ENCODE results near the gene CEBPG. TPM values are rescaled to one million over a fixed set of nuclear protein-coding genes. Genes with fewer than 3 reads are reported as not detected.

The CEBPG gene
- polyA plus RNA-seq, 5 donors = 17.6 to 25.0 (median 19.3) TPM

DNA sequence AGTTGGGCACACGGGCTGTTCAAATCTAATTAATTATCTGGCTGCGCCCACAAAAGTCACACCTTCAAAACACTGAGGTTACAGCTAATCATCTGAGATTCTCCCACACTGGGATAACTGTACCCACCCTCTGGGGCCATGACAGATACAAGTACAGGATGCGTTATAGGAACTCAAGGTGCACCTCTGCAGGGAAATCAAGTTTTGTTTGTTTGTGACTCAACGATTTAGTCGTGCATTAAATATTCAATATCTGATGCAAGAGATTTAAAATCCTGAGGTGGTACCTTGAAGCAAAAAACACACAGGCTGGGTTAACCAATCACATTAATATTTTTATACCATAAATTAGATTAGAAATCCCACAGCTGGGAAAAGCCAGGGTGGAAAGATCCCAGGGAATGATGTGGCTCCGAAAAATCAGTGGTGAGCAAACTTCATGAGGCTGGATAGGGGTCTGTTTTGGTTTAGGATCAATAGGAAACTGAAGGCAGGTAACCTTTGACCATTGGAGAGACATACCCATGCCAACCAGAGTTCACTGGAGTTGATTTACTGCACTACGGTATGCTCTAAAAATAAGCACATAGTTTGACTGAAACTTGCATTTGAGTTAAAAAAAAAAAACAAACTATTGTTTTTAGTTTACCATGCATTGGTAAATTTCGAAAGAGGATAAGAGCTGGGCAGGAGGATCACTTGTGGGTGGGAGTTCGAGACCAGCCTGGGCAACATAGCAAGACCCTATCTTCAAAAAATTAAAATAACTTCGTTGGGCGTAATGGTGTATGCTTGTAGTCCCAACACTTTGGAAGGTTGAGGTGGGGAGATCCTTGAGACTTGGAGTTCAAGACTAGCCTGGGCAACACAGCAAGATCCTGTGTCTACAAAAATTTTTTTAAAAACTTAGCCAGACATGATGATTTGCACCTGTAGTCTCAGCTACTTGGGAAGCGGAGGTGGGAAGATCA lies 23.9 kb upstream of the CEBPG start:
- DNase-seq = no peak

DNA sequence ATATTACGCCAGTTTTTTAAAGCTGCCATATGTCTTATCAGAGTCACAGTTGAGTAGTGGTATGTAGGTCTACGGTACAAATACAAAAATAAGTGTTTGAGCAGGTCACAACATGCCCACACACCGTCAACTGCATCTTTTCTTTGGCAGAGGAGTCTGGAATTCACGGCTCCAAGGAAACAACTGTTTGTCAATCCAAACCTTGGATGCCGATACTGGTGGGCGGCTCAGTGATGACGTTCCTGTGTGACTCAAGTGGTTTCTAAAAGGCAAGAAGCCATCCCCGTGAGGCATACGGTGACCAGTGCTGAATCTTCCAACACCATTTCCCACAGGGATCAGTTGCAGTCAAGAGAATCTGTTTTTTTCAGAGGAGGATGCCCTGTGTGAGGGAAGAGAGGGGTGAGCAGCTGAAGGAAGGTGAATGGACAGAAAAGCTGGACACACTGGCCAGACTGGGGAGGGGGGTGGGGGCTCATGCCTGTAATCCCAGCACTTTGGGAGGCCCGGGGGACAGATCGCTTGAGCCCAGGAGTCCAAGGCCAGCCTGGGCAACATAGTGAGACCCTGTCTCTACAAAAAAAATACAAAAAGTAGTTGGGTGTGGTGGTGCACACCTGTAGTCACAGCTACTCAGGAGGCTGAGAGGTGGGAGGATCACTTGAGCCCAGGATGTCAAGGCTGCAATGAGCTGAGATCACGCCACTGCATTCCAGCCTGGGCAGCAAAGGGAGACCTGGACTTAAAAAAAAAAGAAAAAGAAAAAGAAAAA lies 22.8 kb upstream of the CEBPG start:
- no peak for DNase-seq

DNA sequence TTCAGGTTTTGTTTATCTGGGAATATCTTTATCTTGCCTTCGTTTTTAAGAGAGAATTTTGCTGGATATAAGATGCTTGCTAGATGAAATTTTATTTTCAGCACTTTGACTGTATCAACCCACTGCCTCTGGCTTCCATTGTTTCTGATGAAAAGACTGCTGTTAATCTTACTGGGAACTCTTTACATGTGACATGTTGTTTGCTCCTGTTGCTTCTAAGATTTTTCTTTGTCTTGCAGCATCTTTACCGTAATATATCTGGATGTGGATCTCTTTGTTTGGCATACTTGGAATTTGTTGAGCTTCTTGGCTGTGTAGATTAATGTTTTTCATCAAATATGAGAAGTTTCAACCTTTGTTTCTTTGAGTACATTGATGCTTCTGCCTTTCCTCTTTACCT lies 18.0 kb upstream of the CEBPG start:
- DNase-seq = no peak

DNA sequence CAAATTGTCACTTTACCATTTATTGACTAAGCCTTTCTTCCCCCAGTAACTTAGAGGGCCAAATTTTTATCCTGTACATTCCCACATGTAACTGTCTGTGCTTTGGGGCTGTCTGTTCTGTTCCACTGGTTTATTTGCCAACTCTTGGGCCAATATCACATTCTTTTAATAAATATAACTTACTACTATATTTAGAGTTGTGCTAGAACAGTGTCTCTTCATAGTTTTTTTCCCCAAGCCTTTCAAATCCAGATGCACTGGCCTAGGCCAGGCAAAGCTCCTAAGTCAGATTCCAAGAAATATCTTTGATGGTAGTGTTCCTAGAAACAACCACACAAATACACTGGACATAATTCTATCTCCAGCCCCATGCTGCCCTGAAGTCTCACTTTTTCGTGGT lies 16.0 kb upstream of the CEBPG start:
- DNase-seq = no peak

DNA sequence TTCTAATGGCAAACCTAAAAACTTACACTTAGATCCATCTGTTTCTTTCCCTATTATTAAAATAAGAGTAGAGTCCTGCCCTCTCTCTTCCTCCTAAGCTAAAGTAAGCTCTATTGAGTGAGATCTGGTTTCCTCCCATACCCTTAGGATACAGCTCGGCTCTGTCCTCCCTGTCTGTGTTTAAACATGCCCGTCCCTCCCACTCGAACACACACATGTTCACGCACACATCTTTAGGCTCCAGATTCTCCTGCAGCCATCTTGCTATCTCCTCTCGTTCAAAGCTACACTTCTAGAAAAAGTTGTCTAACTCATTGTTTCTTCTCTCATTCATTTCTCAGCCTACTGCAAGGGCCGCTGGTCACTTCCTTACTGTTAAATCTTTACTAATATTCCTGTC lies 15.1 kb upstream of the CEBPG start:
- no peak for DNase-seq

DNA sequence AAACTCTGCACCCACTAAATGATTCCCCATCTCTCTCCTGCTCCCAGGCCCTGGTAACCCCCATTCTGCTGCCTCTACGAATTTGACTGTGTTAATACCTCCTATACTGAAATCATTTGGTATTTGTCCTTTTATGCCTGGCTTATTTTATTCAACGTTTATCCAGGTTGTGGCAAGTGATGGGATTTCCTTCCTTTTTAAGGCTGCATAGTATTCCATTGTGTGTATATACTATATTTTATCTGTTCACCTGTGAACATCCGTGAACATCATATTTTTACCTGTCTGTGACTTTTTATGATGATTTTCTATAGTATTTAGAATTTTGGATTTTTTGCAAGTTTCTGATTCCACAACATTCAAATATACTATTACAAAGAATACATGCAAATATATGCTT lies 13.9 kb upstream of the CEBPG start:
- DNase-seq = no peak

DNA sequence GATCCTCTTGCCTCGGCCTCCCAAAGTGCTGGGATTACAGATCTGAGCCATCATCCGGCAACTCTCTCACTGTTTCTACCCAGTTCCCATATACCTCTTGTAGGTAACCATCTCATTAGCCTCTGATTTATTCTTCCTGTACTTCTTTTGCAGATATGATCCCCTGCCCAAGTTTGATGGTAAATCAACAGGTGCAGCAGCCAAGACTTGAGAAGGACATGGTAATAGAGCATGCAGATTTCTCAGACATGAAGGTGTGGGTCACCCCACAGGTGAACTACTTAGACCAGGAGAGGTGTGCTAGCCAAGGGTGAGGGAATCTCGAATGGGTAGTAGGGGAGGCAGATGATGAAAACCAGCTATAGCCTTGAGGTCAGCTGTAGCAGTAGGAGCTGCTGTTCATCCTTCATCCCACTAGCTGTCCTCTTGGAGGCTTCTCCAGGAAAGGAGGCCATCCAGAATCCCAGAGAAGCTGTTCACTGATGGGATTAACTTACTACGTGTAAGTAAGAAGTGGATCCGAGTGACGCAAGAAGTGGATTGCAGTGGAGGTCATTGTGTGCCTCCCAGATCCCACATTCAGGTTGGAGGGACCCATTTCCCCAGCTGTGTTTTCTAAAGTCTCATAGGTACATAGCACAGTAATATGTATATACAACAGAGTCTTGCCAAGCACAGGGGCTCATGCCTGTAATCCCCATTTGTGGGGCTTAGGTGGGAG lies 10.8 kb upstream of the CEBPG start:
- no peak for DNase-seq

DNA sequence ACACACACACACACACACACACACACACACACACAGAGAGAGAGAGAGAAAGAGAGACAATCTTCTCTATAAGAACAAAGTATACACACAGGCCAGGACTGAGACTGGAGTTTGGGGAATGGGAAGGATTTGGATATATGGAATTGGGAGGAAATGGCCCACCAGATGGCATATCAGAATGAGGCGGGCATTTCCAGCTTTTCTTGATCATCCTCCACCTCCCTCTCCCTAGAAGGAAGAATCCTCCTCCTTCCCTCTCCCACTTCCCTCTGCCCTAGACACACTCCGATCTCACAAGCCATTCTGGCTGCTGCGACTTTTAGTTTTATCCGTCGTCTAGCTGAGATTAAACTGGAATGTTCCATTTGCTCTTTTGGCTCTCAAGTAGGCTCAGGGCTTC lies 10.0 kb upstream of the CEBPG start:
- DNase-seq = no peak

DNA sequence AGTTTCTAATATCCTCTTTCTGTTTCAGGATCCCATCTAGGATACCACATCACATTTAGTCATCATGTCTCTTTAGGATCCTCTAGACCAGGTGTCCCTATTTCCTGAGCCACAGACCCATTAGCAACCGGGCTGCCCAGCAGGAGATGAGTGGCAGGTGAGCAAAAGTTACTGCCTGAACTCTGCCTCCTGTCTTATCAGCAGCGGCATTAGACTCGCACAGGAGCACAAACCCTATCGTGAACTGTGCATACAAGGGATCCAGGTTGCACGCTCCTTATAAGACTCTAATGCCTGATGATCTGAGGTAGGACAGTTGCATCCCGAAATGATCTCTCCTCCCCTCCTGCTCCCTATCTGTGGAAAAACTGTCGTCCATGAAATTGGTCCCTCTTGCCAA lies 7.8 kb upstream of the CEBPG start:
- no peak for DNase-seq

DNA sequence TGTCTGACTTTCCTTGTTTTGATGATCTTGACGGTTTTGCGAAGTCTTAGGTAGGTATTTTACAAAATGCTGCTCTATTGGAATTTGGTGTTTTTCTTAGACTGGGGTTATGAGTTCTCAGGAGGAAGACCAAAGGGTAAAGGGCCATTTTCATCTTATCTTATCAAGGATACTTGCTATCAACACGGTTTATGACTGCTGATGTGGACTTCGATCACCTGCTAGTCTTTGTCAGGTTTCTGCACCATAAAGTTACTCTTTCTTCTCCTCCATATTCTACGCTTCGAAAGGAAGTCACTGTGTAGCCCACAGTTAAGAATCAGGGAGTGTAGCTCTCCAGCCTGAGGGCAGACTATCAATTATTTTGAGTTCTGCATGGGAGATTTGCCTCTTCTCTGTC lies 7.4 kb upstream of the CEBPG start:
- no peak for DNase-seq

DNA sequence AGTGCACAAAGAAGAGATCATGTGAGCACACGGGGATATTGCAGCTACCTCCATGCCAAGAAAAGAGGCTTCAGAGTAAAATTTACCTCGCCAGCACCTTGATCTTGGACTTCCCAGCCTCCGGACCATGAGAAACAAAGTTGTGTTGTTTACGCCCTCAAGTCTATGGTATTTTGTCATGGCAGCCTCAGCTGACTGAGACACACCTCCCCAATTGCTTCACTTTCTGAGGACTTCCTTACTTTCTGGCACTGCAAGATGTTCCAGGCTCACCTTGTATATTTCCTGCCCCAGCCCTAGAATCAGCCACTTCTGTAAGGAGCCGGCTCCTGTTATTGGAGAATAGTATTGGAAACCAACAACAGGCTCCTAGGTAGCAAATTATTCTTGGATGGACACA lies 6.6 kb upstream of the CEBPG start:
- DNase-seq = no peak

DNA sequence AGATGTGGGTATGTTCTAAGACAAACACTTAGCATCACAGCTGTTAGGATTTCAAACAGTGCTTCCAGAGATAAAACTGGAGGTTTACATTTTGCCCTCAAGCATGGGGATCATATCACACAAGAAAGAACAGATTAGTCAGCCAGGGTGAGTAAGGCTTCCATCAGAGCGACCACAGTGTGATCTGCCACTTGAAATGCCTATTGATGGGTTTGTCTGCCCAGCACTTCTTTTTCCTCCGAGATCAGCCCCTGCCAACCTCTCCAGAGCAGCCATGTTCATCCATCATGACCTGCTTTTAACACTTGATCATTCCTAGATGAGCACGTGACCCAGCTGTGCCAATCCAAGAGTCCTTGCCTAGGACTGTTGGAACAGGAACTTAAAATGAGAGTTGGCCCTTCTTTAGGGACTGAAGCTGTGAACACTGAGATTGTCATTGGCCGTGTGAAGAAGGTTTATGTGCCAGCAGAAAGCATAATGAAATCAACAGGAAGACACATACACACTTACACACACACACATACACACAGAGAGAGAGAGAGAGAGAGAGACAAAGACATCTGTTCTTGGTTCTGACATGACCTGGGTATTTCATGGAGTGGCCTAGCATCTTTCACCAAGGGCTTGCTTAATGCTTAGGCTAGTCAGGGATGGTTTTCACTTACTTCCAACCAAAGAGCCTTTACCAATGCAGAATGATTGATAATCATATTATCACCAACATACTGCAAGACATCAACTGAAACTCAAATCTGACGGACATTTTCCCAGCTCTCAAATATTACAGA lies 5.2 kb upstream of the CEBPG start:
- no peak for DNase-seq

DNA sequence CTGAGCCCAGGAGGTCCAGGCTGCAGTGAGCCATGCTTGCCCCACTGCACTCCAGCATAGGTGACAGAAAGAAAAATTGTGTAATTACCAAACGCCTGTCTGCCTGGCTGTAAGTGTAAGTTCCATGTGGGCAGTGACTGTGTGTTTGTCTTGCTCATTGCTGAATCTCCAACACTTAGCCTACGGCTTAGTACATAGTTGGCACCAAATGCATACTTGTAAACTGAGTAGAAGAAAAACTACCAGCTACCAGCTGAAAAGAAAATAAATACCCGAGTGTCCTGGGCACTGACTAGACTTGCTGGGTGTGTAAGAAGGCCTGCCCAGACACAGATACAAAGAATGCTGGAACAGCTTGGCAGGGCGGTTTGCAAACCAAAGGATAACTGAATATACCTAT lies 2.7 kb upstream of the CEBPG start:
- DNase-seq = no peak

DNA sequence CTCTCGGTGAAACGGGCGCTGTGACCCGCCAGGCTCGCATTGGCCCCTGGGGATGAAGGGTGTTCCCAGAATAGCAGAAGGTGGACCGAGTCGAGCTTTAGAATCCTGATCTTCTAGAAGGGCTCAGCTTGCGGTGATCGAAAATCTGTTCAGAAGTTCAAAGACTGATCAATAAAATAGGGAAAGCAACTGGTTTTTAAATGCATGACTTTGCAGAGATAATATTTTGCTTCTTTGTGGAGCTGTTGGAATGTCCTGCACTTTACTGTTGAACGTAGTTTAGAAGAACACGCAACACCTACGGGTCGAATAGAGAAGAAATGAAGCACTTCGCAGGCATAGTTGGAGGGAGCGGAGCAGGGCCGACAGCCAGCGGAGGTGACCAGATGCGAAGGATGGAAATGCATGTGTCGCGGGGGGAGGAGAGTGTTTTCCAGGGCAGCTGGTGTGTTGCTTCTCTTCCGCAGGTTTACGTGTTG lies 766 bp downstream of the CEBPG start:
- DNase-seq = no peak

DNA sequence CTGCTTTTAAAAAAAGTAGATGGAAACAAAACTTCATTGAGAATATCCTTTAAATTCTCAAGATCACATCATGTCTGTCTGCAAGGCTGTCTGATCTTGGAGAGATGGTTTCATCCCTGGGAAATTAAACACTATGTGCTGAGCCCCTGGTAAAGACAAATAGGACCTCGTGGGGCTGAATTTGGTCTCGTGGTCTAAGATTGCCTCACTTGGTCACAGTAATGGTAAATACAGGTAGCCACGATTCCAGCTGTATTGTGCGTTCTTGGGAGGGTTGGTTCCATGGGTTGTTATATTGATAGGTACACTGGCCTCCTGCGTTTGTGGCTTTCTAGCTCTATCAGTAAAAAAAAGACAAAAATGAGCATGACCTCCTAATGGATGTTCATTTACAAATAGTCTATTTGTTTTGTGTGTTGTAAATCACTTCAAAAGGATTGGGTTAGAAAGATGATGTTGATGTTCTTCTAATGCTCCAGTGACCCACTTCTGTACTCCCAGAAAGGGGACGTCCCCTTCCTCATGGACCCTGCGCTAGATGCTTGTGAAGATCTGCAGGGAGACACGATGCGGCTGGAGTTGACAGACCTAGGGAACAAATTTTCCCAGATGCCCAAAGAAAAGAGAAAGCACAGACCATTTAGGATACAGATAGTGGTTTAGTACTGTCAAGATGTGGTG lies 1.8 kb downstream of the CEBPG start:
- no peak for DNase-seq

DNA sequence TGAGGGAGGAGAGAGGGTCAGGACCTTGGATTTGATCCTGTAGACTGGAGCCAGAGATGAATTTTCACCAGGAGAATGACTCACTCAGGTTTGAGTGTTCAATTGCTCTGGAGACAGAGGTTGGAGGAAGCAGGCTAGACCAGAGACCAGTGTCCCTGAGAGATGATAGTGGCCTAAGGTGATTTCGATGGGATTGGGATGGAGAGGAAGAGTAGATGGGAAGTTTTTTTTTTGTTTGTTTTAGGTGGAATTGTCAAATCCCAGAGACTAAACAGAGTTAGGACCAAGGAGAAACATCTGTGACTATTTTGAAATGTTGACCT lies 2.3 kb downstream of the CEBPG start:
- no peak for DNase-seq

DNA sequence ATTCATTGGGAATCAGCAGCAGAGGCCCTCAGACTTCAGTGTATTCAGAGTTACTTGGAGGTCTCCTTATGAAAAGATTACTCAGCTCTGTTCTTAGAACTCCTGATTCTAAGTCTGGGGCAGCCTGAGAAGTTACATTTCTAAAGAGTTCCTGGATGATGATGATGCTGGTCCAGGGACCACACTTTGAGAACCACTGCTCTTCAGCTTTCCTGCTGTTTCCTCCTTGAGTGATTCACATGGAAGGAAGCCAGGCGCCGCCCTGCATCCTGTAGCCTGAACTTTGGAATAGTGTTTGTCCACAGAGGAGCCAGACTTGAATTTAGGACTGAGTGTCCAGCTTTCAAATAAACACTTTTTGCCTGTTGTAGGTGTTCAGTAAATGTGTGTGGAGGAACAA lies 2.9 kb downstream of the CEBPG start:
- DNase-seq = no peak

DNA sequence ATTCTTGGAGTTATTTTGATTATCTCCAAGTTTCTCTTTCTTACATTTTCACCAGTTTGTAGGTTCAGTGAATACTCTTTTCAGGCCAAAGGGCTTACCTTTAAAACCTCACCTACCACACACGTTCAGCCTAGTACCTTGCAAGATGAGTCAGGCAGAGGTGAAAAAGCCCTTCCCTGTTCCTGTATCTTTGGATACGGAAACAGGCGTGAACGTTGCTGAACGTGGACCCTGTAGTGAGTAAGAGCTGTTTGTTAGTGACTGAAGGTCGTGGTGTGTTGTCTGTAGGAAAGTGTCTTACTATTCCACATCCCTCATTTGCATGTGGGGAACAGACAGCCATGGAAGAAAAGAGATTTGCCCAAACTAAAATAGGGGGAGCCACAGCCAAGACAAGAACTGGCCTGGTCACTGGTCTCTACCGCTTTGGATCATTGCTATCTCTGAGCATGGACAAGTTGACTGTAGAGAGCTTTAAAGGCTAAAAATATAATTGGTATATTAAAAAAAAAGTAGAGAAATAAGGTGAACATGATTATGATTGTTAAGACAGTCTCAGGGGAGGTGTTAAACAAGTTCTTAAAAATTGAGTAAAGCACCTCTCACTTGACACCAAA lies 3.5 kb downstream of the CEBPG start:
- DNase-seq = no peak

DNA sequence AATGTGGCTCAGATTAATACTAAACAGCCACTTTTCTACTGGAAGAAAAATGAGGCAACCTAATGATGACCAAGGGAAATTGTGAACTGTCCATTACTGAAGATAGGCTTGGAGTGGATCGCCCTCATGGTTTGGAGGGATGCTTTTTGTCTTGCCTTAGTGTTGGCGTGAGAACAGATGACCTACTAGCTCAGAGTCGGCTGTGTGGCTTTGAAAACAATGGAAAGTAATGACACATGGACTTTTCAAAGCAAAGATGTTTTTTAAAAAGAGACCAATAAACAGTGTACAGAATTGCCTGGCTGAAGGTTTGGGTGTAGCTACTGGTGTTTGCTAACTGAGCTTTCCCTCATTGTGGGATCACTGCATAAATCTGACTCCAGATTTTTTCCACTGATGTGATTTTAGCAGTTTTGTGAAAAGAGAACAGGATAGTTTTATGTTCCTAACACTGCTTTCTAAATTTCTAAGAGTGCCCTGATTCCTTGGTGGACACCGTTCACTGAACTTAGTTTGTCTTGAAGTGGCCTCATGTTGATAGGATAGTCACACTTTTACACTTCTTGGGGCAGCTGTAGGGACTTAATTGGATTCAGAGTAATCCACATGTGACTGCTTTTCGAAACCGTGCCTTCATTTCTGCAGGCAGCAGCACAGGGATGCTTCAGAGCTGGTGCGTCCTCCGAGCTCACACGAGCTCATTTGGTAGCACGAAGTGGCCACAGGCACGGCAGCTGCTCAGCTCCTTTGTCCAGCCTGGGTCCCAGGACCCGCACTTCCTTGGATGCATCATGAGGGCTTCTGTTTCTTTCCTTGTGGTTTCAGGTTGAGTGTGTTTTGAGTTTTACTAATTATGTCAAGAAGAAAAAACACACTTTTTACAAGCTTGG lies 4.3 kb downstream of the CEBPG start:
- DNase-seq = no peak
